Measurements from ENCODE around the gene TLR7. TPM values are rescaled to one million over a fixed set of nuclear protein-coding genes. Genes with fewer than 3 reads are reported as not detected.

Gene TLR7
- total RNA-seq (2022; extraction: Qiagen RNA extraction; ENCODE audit: low read depth), result not detected in 5 replicates

GRCh38 chrX:12866451-12867377 lies at the start of gene TLR7:
TSS of gene TLR7 (plus strand) at chrX:12867072. CDS start at chrX:12867579, 507 bp downstream.

GRCh38 chrX:12906046-12906761 lies 39.3 kb downstream of the TLR7 start, which contains the start of gene TLR8:
TSS of gene TLR8 (plus strand) at chrX:12906620. CDS start at chrX:12906707, 87 bp downstream.

Other genes with a start within 250 kb of the TLR7 start
- 36.7 to 45.7 TPM (median 43.7 TPM) in 5 replicates for gene PRPS2, start 75.7 kb upstream of the TLR7 start, total RNA-seq (2022; extraction: Qiagen RNA extraction; ENCODE audit: low read depth)
- not detected in 5 replicates for gene TLR8, start 39.5 kb downstream of the TLR7 start, total RNA-seq (2022; extraction: Qiagen RNA extraction; ENCODE audit: low read depth)
- 5,069 to 8,579 TPM (median 6,177 TPM) in 5 replicates for gene TMSB4X, start 108.0 kb downstream of the TLR7 start, total RNA-seq (2022; extraction: Qiagen RNA extraction; ENCODE audit: low read depth)
- gene FAM9C, start 177.5 kb downstream of the TLR7 start, total RNA-seq (2022; extraction: Qiagen RNA extraction; ENCODE audit: low read depth), result not detected in 5 replicates